GM08714 (cell line): ENCODE data around the gene SPAG9.
A peak's percentile ranks its signal among the peaks of the same experiment; 100 is the strongest.
"Not testable (repeated sequence)": the region's sequence is repeated elsewhere in the genome, so short reads cannot be mapped to it uniquely, and the experiment has no call there.

ENCODE experiments used
- H3K4me3 ChIP-seq: fragments of 200-500 bp; sonication (Bioruptor generic); 2 replicates; pipeline ENCODE4 v1.5.1; 2014; ENCODE audit warnings: mild to moderate bottlenecking, low read length, inconsistent platforms
- ZNF274 ChIP-seq: IDR thresholded peaks from 2 replicates; pipeline ENCODE4 v1.6.1; 2012; ENCODE audit warnings: mild to moderate bottlenecking, low read depth, low read length

Gene SPAG9

DNA sequence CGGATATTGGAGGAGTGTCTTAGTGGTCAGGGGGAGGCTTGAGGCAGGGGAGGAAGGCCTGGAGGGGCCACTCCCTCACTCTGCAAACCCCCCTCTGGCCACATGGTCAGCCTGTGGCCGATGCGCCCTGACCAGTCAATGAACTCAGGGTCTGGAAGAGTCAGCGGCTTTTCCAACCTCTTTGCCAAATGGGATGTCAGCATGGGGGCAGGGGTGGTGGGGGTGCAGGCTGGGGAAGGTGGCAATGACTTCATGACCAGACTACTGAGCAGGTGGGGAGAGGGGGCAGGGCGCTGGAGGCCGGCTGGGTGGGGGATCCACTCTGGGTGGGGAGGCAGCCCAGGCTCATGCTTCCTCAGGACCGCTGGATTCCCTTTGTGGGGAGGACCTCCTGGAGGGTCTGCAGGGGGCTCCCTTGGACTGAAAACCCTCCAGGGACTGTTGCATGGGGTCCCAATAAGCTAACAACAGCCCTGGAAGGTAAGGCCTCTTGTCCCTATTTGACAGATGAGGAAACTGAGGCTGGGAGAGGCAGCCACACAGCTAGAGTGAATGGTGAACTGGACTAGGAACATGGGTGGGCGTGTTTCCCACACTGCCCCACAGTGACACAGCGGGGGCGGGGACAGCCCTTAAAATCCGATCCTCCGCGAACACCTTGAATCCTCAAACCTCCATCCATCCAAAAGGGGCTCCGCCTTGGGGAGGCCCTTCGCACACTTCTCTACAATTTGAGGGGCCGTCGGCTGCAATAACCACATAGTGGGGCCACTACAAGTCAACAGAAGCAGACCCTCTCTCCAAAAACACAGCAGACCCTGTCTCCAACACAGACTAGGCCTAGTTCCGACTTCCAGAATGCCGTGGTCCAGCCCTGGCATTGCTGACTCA, 173.5 kb downstream of the SPAG9 start:
- no peak for TF ChIP-seq ZNF274
- no peak overlapping the region for H3K4me3 ChIP-seq

DNA sequence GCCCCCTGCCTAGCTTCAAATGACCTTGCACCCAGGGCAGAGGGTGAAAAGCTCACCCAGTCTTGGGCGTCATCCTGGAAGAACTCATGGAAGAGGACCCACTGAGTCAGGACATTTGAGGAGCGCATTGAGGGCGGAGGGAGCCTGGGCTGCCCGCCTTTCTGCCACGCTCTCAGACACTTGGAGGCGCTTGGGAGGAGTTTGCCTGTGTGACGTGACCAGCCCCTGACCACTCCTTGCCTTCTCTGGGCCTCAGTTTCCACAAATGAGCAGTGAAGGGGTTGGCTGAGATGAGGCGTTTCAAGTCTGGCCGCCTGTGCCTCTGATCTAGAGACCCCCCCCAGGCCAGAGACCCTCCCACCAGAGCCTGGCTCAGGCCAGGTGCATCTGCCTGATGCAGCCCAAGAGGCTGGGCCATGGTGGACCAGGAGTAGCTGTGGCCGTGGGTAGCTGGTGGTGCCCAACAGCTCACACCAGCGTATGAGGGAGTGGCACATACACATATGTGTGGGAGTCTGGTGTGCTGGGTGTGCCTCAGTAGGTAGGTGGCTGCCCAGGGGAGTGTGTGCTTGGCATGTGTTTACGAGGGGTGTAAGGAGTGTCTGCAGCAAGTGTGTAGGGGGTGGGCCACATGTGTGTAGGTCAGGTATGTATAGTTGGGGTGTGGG, 174.3 kb downstream of the SPAG9 start:
- no peak for TF ChIP-seq ZNF274
- H3K4me3 ChIP-seq: no peak overlapping the region

DNA sequence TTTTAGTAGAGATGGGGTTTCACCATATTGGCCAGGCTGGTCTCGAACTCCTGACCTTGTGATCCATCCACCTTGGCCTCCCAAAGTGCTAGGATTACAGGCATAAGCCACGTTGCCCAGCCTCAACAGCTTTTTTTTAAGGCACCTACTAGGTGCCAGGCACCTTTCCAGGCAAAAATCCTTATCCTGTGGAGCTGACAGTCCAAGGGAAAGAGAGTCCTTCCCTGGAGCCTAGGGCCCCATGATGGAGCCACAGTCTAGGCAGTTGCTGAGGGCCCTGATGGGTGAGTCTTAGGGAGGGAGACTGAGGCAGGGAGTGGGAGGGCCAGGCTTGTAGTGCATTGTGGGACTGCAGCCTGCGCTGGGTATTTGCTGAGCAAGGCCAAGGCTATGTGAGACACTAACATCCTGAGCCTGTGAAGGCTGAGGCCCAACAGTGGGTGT, 174.9 kb downstream of the SPAG9 start:
- no peak for TF ChIP-seq ZNF274
- H3K4me3 ChIP-seq: no peak overlapping the region

DNA sequence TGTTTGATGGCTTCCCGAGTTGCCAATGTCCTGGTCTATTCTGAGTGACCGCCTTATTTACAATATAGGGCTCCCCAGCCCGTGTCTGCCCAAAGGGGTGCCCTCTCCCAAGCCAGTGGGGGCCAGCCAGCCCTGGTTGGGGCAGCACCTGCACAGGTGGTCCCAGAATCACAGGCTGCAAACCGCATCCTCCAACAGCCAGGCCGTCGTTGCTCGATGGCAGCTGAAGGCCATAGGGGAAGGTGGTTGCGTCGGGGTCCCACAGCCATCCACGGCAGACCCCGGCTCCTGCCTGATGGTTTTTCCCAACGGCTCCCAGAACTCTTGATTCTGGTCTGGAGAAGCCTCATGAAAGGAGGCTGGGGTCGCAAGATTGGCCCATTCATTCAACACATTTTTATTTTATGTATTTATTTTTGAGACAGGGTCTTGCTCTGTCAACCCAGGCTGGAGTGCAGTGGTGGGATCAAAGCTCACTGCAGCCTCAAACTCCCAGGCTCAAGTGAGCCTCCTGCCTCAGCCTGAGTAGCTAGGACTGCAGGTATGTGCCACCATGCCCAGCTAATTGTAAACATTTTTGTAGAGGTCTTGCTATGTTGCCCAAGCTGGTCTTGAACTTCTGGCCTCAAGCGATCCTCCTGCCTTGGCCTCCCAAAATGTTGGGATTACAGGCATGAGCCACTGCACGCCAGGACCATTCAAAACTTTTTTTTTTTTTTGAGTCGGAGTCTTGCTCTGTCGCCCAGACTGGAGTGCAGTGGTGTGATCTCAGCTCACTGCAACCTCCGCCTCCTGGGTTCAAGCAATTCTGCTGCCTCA, 175.6 kb downstream of the SPAG9 start:
- TF ChIP-seq ZNF274: no peak
- no peak overlapping the region; the same call in 1 of the 2 replicates for H3K4me3 ChIP-seq

- TF ChIP-seq ZNF274: no peak
- H3K4me3 ChIP-seq: peak overlapping the region; percentile 23; the same call in 1 of the 2 replicates
Observed at GRCh38 chr17:50944054-50944901, 176.4 kb downstream of the SPAG9 start.

GRCh38 chr17:50943575-50943933, 177.1 kb downstream of the SPAG9 start:
- TF ChIP-seq ZNF274: no peak
- no peak overlapping the region for H3K4me3 ChIP-seq

DNA sequence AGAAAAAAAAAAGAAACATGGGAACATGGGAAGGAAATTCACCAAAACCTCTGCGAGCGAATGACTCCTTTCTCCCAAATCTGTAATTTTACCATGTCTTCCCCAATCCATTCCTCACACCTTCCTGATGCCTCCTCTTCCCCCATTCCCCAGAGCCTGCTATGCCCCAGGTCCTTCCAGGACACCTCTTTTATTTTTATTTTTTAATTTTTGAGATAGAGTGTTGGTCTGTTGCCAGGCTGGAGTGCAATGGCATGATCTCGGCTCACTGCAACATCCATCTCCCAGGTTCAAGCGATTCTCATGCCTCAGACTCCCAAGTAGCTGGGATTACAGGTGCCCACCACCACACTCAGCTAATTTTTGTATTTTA, 179.0 kb downstream of the SPAG9 start:
- H3K4me3 ChIP-seq: not testable (repeated sequence)

GRCh38 chr17:50939795-50940684, 180.6 kb downstream of the SPAG9 start:
- TF ChIP-seq ZNF274: no peak
- H3K4me3 ChIP-seq: no peak overlapping the region

DNA sequence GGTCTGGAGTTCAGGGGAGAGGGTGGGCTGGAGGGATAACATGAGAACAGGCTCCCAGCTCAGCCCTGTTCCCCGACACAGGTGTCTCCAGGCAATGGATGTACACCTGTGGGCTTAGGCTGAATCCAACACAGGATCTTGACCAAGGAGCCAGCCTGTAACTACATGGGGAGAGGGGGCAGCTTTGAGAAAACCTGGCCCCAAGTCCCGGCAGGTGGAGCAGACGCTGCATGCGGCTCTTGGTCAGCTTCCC, 181.2 kb downstream of the SPAG9 start:
- no peak for TF ChIP-seq ZNF274
- H3K4me3 ChIP-seq: no peak overlapping the region

GRCh38 chr17:50938821-50939541, 181.7 kb downstream of the SPAG9 start:
- H3K4me3 ChIP-seq: no peak overlapping the region
- no peak for TF ChIP-seq ZNF274

GRCh38 chr17:50935996-50936266, 184.7 kb downstream of the SPAG9 start:
- TF ChIP-seq ZNF274: no peak
- H3K4me3 ChIP-seq: no peak overlapping the region

DNA sequence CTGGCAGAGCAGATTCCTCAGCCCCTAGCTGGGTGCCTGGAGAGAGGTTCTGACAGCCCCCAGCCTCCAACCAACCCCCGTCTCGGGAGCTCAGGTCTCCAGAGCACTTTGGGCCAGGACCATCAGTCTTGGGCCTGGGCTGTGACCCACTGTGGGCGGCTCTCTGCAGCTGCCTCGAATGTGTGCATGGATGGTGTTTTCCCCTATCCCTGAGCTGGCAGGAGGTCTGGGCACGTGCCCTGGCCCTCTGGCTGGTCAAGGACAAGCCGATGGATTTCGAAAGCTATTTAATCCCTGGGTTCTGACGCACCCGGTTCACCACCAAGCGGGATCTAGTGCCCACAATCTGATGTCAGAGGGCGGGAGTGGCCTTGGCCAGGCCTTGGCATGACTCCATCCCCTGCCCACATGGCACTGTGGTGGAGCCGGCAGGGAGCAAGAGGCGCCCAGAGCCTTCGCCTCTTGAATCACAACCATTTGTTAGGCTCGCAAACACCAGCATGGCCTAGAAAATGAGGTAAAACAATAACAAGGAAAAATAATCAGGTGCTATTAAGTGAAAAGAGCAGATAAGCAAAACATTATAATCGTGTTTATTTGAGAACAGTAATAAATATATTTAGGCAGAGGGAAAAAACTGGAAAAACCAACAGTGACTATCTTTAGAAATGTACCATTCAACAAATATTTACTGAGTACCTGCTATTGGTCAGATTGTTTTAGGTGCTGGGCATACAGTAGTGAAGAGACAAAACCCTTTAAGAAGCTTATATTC, 185.3 kb downstream of the SPAG9 start:
- TF ChIP-seq ZNF274: no peak
- no peak overlapping the region for H3K4me3 ChIP-seq
